Colonic mucosa (tissue), 4 donors: ENCODE measurements around the gene CPEB1. TPM values are rescaled to one million over a fixed set of nuclear protein-coding genes. Genes with fewer than 3 reads are reported as not detected.
"Not testable (repeated sequence)": the region's sequence is repeated elsewhere in the genome, so short reads cannot be mapped to it uniquely, and the experiment has no call there.

Experiments
- DNase-seq: peaks from one replicate; pipeline ENCODE4 v3.0.0-alpha.2; 2020
- H3K27ac ChIP-seq: fragments of 200-600 bp; one replicate; pipeline ENCODE4 v1.8.0; 2021
- H3K27me3 ChIP-seq: fragments of 200-600 bp; one replicate; pipeline ENCODE4 v1.8.0; 2021
- H3K36me3 ChIP-seq: fragments of 200-600 bp; one replicate; pipeline ENCODE4 v1.8.0; 2021
- H3K4me1 ChIP-seq: fragments of 200-600 bp; one replicate; pipeline ENCODE4 v1.8.0; 2021; ENCODE audit warnings: mild to moderate bottlenecking
- H3K4me3 ChIP-seq: fragments of 200-600 bp; one replicate; pipeline ENCODE4 v1.8.0; 2021
- H3K9ac ChIP-seq, 2 donors: one replicate each; pipeline ENCODE4 v1.7.0; 2013; ENCODE audit warnings: control low read depth in 2 of 2, low read depth in 2 of 2, low read length in 2 of 2
- H3K9me3 ChIP-seq: fragments of 200-600 bp; one replicate; pipeline ENCODE4 v1.8.0; 2021
- intact Hi-C: fragments of 100-400 bp; cut with DNase I; formaldehyde crosslinking; loops from one replicate; pipeline ENCODE4 v1.14.1; 2022
- total RNA-seq, 2 donors: library from RNA; stranded (reverse); fragmentation: NEBNext Ultra II Directional in 1 of 2; extraction: Animal tissue kit (Norgen Biotek cat#: 25700) in 1 of 2; gene quantifications; one replicate each; pipeline ENCODE4 v1.2.1, GENCODE V29; 2021
- TF ChIP-seq, protein P1 (sequence below): fragments of 200-600 bp; IDR thresholded peaks from one replicate; pipeline ENCODE4 v1.8.0; 2022; ENCODE audit warnings: antibody characterized with exemption, mild to moderate bottlenecking
- donor health status: healthy.
- donor health status: DM: no; HTN: no; CAD: no.
- donor health status: DM: no; HTN: no; CAD: no.

CPEB1 gene
- total RNA-seq, 2 donors from 2014 or later = 0.40 to 1.4 TPM

GRCh38 chr15:82536409-82537350 lies 110.5 kb downstream of the CPEB1 start:
- Histone ChIP-seq H3K36me3 (peaks cover 19% of the 10 kb centered on the region), H3K4me3 (no peak overlapping the region), H3K9ac (no peak overlapping the region), H3K27ac (no peak overlapping the region), H3K4me1 (peaks cover 4% of the 10 kb centered on the region), H3K9me3 (no peaks in the 10 kb centered on the region), H3K27me3 (no peaks in the 10 kb centered on the region)
- intact Hi-C loops = loop anchor here (10.0 kb wide), 2 partner anchors 218 to 478 kb away; partner anchors contain the start of gene C15orf40
- TF ChIP-seq, protein P1, sequence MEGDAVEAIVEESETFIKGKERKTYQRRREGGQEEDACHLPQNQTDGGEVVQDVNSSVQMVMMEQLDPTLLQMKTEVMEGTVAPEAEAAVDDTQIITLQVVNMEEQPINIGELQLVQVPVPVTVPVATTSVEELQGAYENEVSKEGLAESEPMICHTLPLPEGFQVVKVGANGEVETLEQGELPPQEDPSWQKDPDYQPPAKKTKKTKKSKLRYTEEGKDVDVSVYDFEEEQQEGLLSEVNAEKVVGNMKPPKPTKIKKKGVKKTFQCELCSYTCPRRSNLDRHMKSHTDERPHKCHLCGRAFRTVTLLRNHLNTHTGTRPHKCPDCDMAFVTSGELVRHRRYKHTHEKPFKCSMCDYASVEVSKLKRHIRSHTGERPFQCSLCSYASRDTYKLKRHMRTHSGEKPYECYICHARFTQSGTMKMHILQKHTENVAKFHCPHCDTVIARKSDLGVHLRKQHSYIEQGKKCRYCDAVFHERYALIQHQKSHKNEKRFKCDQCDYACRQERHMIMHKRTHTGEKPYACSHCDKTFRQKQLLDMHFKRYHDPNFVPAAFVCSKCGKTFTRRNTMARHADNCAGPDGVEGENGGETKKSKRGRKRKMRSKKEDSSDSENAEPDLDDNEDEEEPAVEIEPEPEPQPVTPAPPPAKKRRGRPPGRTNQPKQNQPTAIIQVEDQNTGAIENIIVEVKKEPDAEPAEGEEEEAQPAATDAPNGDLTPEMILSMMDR = no peak
- DNase-seq = no peak

DNA sequence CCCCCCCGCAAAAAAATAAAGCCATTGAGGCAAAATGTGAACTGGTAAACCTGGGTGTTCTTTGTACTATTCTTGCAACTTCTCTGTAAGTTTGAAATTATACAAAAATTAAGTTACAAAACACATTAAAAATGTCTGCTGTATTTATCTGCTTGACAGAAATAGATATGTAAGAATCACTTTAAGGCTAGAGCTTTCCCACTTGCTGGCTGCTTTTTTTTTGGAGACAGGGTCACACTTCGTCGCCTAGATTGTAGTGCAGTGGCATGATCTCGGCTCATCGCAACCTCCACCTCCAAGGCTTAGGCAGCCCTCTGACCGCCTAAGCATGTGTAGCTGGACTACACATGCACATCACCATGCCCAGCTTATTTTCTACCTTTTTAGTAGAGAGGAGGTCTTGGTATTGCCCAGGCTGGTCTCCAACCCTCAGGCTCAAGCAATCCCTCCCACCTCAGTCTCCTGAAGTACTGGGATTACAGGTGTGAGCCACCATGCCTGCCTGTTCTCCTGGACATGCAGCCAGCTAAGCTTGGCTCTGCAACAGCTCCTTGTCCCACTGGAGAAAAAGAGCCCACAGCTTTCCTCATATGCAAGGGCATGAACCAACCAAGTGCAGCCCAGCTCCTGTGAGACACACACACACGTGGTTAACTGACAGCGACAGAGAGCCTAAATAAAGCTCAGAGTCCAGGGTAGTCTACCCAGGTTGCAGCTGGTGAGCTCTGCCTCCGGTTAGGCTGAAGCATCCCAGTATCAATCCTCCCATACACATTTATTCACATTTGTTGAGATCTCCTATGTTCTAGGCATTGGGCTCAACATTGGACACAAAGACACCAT lies 111.4 kb downstream of the CPEB1 start:
- H3K36me3 ChIP-seq = peaks cover 19% of the 10 kb centered on the region
- H3K9me3 ChIP-seq = no peaks in the 10 kb centered on the region
- no peaks in the 10 kb centered on the region for H3K27me3 ChIP-seq
- H3K9ac ChIP-seq = no peak overlapping the region
- H3K4me3 ChIP-seq = no peak overlapping the region
- H3K4me1 ChIP-seq = peaks cover 4% of the 10 kb centered on the region
- DNase-seq = no peak
- intact Hi-C loops = loop anchor here (10.0 kb wide), 2 partner anchors 219 to 479 kb away; partner anchors contain the start of gene C15orf40
- TF ChIP-seq, protein P1 = no peak
- no peak overlapping the region for H3K27ac ChIP-seq

DNA sequence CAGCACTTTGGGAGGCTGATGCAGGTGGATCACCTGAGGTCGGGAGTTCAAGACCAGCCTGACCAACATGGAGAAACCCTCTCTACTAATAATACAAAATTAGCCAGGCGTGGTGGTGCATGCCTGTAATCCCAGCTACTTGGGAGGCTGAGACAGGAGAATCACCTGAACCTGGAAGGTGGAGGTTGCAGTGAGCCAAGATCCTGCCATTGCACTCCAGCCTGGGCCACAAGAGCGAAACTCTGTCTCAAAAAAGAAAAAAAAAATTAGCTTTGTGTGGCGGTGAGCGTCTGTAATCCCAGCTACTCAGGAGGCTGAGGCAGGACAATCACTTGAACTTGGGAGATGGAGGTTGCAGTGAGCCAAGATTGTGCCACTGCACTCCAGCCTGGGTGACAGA lies 112.0 kb downstream of the CPEB1 start:
- intact Hi-C loops = loop anchor here (10.0 kb wide), 2 partner anchors 220 to 480 kb away; partner anchors contain the start of gene C15orf40
- not testable (repeated sequence) for H3K27ac ChIP-seq, H3K4me1 ChIP-seq, H3K27me3 ChIP-seq, H3K9me3 ChIP-seq, H3K4me3 ChIP-seq, DNase-seq, H3K9ac ChIP-seq
- peaks cover 19% of the 10 kb centered on the region for H3K36me3 ChIP-seq

GRCh38 chr15:82534457-82534861 lies 112.7 kb downstream of the CPEB1 start:
- H3K27ac ChIP-seq, H3K4me3 ChIP-seq, H3K9me3 ChIP-seq, DNase-seq, H3K27me3 ChIP-seq, H3K4me1 ChIP-seq, H3K9ac ChIP-seq: not testable (repeated sequence)
- H3K36me3 ChIP-seq = peaks cover 19% of the 10 kb centered on the region
- intact Hi-C loops = loop anchor here (10.0 kb wide), 2 partner anchors 220 to 480 kb away; partner anchors contain the start of gene C15orf40

DNA sequence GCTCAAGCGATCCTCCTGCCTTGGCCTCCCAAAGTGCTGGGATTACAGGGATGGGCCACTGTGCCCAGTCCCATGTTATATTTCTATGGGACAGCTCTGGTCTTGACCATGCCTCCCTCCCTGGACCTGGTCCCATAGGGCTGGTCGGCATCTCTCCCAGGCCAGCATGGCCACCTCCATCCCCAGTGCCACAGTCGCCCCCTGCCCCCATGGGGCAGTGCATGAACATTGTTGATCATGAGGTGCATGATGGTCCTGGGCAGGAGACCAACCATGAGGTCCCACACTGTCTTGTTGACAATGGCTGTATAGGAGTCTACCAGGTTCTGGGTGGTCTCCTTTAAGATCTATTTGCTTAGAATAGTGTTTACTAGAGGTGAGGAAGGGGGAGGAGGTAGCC lies 113.4 kb downstream of the CPEB1 start:
- H3K9ac ChIP-seq = no peak overlapping the region
- no peak overlapping the region for H3K4me3 ChIP-seq
- H3K4me1 ChIP-seq = peaks cover 4% of the 10 kb centered on the region
- H3K27ac ChIP-seq = no peak overlapping the region
- no peak for DNase-seq
- TF ChIP-seq, protein P1 = no peak
- no peaks in the 10 kb centered on the region for H3K27me3 ChIP-seq
- H3K9me3 ChIP-seq = no peaks in the 10 kb centered on the region
- H3K36me3 ChIP-seq = peaks cover 18% of the 10 kb centered on the region
- intact Hi-C loops = loop anchor here (10.0 kb wide), 2 partner anchors 221 to 481 kb away; partner anchors contain the start of gene C15orf40

- TF ChIP-seq, protein P1 = no peak
- H3K4me1 ChIP-seq = peaks cover 3% of the 10 kb centered on the region
- H3K4me3 ChIP-seq = no peak overlapping the region
- H3K9ac ChIP-seq = no peak overlapping the region
- no peak for DNase-seq
- intact Hi-C loops = loop anchor here (10.0 kb wide), 2 partner anchors 222 to 482 kb away; partner anchors contain the start of gene C15orf40
- H3K9me3 ChIP-seq = no peaks in the 10 kb centered on the region
- no peaks in the 10 kb centered on the region for H3K27me3 ChIP-seq
- no peak overlapping the region for H3K27ac ChIP-seq
- peaks cover 11% of the 10 kb centered on the region for H3K36me3 ChIP-seq
Observed at GRCh38 chr15:82532991-82533481, 114.1 kb downstream of the CPEB1 start.
